Activated CD8-positive, alpha-beta memory T cell treated with anti-CD3 and anti-CD28 coated beads for 4 hours (primary cell): ENCODE data around the gene HMMR.
A peak's percentile ranks its signal among the peaks of the same experiment; 100 is the strongest.

Experiments used
- DNase-seq, 2 donors: peaks; one replicate each; pipeline ENCODE4 v3.0.0-alpha.2; 2020; ENCODE audit warnings: low read depth in 2 of 2

Gene HMMR

DNA sequence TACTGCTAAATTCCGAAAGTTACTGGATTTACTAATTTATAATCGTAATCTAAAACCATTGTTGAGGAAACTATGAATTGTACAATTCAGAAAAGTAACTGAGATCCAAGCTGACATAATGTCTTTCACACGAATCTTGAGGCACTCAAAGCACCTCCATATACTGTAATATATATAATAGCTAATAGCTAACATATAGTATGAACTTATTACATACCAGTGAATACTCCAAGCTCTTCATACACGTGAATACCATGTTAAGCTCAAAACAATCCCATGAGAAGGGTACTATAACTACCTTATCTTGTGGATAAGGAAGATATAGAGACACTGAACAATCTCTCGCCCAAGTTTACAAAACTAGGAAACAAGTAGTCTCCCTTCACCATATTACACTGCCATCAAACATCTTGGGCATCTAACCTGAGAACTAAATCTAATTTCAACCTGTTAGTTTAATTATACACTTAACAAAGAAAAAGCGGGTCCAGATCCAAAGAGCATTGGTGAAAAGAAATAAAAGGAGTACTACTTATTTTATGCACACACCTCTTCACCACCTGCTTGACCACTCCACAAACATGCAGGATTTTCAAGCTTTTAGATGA is 1.6 kb upstream of the HMMR start:
- DNase-seq = no peak

GRCh38 chr5:163459462-163459818 is 992 bp upstream of the HMMR start:
- no peak for DNase-seq

GRCh38 chr5:163459819-163460561 is 442 bp upstream of the HMMR start, which contains the start of gene NUDCD2:
Gene NUDCD2 (minus strand): TSS chr5:163460102. CDS start chr5:163460050, 52 bp downstream.
- DNase-seq = peak; percentile 88 to 90

GRCh38 chr5:163463063-163463435 is 2.6 kb downstream of the HMMR start:
- no peak for DNase-seq

- no peak for DNase-seq
Observed at GRCh38 chr5:163467682-163468081, 7.2 kb downstream of the HMMR start.

DNA sequence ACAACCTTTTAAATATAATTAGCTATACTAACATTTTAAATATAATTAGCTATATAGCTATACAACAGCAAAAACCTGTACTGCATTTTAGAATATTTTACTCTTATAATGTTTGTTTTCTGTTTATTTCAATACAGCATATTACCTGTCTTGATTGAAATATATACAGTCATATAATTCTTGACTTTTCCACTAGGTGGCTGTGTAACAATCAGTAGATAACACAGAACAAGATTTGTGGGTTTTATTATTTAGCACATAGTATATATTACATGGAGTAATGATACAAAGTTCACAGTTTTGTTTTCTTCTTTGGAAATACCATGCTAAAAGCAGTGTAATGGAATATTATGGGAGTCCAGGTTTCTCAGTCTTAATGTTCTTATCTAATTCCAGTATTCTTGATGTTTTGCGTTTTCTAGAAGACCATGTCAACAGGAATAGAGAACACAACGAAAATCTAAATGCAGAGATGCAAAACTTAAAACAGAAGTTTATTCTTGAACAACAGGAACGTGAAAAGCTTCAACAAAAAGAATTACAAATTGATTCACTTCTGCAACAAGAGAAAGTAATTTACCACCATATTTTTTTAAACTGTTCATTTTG is 13.3 kb downstream of the HMMR start:
- DNase-seq = no peak

DNA sequence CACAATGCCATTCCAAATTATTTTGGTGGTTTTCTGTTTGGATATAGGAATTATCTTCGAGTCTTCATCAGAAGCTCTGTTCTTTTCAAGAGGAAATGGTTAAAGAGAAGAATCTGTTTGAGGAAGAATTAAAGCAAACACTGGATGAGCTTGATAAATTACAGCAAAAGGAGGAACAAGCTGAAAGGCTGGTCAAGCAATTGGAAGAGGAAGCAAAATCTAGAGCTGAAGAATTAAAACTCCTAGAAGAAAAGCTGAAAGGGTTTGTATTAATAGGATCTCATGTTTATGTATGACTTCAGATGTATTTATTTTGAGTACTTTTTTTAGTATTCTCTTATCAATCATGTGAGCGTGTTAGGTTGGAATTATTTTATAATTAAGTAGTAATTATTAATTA is 15.0 kb downstream of the HMMR start:
- DNase-seq = no peak

GRCh38 chr5:163478126-163478981 is 17.9 kb downstream of the HMMR start:
- no peak for DNase-seq

DNA sequence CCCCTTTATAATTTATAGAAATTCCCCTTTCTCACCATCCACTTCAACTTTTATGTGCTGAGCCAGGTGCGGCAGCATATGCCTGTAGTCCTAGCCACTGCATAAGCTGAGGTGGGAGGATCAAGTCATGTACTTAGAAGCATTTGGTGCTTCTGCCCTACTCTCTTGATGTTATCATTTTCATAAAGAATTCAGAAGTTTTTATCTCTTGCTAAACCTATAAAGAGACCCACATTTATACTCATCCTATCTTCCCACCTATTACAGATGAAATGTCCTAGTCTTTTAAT is 18.5 kb downstream of the HMMR start:
- no peak for DNase-seq

DNA sequence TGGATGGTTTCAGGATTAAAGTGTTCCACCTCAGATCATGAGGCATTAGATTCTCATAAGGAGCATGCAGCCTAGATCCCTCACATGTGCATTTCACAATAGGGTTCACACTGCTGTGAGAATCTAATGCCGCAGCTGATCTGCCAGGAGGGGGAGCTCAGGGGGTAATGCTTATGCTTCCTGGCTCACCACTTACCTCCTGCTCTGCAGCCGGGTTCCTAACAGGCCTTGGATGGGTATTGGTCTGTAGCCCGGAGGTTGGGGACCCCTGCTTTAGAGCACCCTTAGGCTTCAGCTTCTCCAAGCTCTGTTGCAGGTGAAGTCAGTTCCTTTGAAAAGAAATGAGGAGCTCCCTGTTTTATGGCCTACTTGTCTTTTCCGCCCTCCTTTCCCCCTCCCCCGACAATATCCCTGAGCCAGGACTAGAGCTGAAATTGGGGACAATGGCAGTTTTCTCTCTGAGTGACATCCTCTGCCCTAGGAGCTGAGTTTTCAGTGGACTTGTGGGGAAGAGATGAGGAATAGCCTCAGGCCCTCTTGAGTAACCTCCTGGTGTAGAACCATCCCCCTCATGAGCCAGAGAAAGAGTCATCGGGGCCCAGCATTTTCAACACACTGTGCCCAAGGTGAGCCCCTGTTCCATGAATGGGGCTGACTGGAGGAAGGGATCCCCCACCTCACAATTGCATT is 28.8 kb downstream of the HMMR start:
- DNase-seq = no peak

DNA sequence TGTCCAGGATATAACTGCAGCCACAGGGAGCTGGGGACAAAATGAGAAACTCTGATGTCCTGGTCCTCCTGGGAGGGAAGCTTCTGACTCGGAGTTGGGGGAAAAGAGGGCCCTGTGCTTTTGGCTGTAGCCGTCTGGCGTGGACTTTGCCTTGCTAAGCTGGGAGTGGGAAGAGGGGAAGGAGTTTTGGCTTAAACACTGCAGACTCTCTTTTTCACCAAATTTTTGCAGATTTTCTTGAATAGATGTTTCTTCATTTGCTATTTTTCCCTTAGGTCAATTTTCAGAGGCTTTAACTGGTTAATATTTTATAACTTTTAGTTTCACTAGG is 29.3 kb downstream of the HMMR start:
- DNase-seq = no peak

DNA sequence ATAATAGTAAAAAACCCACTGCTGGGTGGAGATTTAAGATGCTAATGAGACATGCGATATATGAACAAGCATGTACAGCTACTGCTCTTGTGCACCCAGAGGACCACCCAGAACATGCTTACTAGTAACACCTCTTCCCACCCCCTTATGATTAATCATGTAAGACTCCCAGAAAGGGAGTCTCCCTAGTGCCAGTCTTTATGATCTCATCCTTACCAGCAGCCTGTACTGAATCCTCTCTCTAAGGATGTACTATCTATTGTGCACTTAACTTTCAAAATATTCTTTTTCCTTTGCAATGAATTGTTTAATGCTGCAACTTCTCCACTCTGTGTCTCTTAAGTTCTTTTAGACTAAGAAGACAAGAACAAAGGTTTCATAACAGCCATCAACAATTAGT is 35.9 kb downstream of the HMMR start:
- DNase-seq = no peak

GRCh38 chr5:163497315-163497714 is 36.9 kb downstream of the HMMR start:
- DNase-seq = no peak

- no peak for DNase-seq
Observed at GRCh38 chr5:163498886-163499285, 38.5 kb downstream of the HMMR start.

DNA sequence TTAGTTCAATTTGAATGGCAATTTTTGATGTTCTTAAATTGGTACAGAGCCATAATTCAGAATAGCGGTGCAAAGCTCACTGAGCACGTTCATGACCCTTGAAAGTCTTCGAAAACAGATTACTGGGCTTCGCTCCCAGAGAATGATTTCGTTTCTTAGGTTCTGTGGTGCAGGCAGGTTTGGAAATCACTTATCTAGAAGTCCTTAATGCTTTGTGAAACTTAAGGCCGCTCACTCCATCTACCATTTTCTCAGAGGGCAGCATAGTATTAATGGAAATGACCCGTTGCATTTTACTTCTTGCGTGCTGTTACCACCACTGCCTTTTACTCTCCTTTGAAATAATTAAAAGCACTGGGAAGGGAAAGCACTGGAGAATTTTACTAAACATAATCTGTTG is 42.1 kb downstream of the HMMR start:
- DNase-seq = no peak

GRCh38 chr5:163503106-163504078 is 43.0 kb downstream of the HMMR start:
- DNase-seq = no peak

DNA sequence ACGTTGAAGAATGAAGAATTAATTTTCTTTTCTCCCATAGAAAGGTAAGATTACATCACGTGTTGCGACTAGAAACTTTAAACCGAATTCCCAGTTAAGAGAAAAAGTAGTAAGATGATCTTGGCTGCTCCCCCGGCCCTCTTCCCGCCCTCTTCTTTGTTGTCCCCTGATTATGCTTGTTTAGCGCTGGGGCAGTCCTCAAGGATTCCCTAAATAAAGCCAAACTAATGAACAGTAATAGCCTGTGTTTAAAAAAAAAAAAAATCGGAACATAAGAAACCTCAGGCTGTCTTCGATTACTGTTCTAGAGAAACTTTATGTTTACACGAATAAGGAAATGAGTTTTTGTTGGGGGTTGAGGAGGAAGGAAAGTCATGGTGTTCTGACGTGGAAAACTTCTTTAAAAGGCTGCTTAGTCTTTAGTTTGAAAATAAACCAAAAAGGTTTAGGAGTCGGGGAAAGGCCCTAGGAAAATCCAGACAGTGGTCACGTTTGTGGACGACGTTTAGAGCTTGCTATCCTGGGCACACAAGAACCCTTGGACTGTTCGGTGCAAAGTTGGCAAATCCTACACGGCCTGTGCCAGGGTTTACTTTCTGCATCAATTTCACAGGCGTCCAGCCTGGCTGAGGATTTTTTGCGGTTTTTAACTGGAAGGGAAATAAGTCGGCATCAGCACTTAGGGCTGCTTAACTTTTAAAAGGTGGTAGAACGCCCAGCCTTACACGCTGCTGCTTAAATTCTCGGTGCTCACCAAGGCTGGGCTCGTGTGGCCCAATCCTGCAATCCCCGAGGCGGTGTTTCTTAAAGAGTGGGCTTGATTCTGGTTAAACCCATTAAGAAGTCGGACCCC is 43.9 kb downstream of the HMMR start:
- DNase-seq = peak in 1 of 2 donors; percentile 7

DNA sequence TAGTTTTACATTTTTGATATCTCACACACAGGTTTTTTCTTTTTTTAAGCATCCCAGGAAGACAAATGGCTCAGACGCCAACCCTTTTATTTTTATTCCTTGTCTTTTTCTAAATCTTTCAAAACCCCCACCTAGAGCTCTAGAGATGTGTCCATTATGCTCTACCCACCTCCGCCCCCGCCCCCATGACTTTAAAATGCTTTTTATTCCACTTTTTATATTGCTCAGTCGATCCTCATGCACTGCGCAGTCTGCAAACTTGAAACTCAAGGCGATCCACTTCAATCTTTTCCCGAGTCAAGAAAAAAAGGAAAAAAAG is 44.6 kb downstream of the HMMR start:
- no peak for DNase-seq

GRCh38 chr5:163505368-163506094 is 45.1 kb downstream of the HMMR start, which contains the start of gene MAT2B:
Gene MAT2B (plus strand): TSS chr5:163505619. CDS start chr5:163505687, 68 bp downstream.
- peak; percentile 89 to 90 for DNase-seq
